Activated T-cell treated with anti-CD3 and anti-CD28 coated beads for 4 hours (primary cell): ENCODE data around the gene SLC25A4.
A peak's percentile ranks its signal among the peaks of the same experiment; 100 is the strongest.
"Not testable (repeated sequence)": the region's sequence is repeated elsewhere in the genome, so short reads cannot be mapped to it uniquely, and the experiment has no call there.

Experiments
- DNase-seq: peaks from one replicate; pipeline ENCODE4 v3.0.0-alpha.2; 2020

Gene SLC25A4

GRCh38 chr4:185142912-185143600 lies at the start of gene SLC25A4:
TSS of gene SLC25A4 (plus strand) at chr4:185143266. CDS start at chr4:185143373, 107 bp downstream.
- peak; percentile 76 for DNase-seq

GRCh38 chr4:185093603-185094002 lies 49.5 kb upstream of the SLC25A4 start:
- DNase-seq = no peak

GRCh38 chr4:185096032-185096653 lies 46.9 kb upstream of the SLC25A4 start:
- DNase-seq = peak; percentile 12

- no peak for DNase-seq
These were observed 44.6 kb upstream of the SLC25A4 start for GRCh38 chr4:185098474-185098873.

GRCh38 chr4:185099024-185099682 lies 43.9 kb upstream of the SLC25A4 start:
- DNase-seq = no peak

GRCh38 chr4:185099940-185100339 lies 43.1 kb upstream of the SLC25A4 start:
- no peak for DNase-seq

GRCh38 chr4:185100423-185100822 lies 42.6 kb upstream of the SLC25A4 start:
- DNase-seq = no peak

- DNase-seq = no peak
These were observed 41.6 kb upstream of the SLC25A4 start for GRCh38 chr4:185101354-185101890.

- no peak for DNase-seq
These were observed 38.3 kb upstream of the SLC25A4 start for GRCh38 chr4:185104733-185105132.

GRCh38 chr4:185106353-185106752 lies 36.7 kb upstream of the SLC25A4 start:
- no peak for DNase-seq

- DNase-seq = not testable (repeated sequence)
These were observed 35.5 kb upstream of the SLC25A4 start for GRCh38 chr4:185107574-185107973.

- DNase-seq = no peak
These were observed 34.9 kb upstream of the SLC25A4 start for GRCh38 chr4:185108185-185108584.

- no peak for DNase-seq
These were observed 34.4 kb upstream of the SLC25A4 start for GRCh38 chr4:185108669-185109068.

- DNase-seq = no peak
These were observed 33.3 kb upstream of the SLC25A4 start for GRCh38 chr4:185109736-185110135.

GRCh38 chr4:185110375-185110823 lies 32.7 kb upstream of the SLC25A4 start:
- DNase-seq = no peak

- no peak for DNase-seq
These were observed 31.0 kb upstream of the SLC25A4 start for GRCh38 chr4:185112104-185112503.

- DNase-seq = no peak
These were observed 29.7 kb upstream of the SLC25A4 start for GRCh38 chr4:185113340-185113739.

- no peak for DNase-seq
These were observed 27.2 kb upstream of the SLC25A4 start for GRCh38 chr4:185115827-185116232.

- DNase-seq = no peak
These were observed 25.6 kb upstream of the SLC25A4 start for GRCh38 chr4:185117300-185117934.

- DNase-seq = no peak
These were observed 24.2 kb upstream of the SLC25A4 start for GRCh38 chr4:185118876-185119275.

GRCh38 chr4:185119467-185119866 lies 23.6 kb upstream of the SLC25A4 start:
- not testable (repeated sequence) for DNase-seq

- no peak for DNase-seq
These were observed 23.0 kb upstream of the SLC25A4 start for GRCh38 chr4:185119927-185120630.

GRCh38 chr4:185120631-185120946 lies 22.5 kb upstream of the SLC25A4 start:
- DNase-seq = no peak
